GM19025 (cell line): ENCODE results near the gene CD19.
"Not testable (repeated sequence)": the region's sequence is repeated elsewhere in the genome, so short reads cannot be mapped to it uniquely, and the experiment has no call there.

Source experiments
- ATAC-seq: cut with Tn5 transposase; IDR thresholded peaks from one replicate; pipeline ENCODE4 v1.9.1; 2021; ENCODE audit warnings: mild to moderate bottlenecking, low read depth, moderate library complexity; ENCODE audit not compliant: unreplicated experiment

The CD19 gene

GRCh38 chr16:28905800-28906372 lies 25.9 kb upstream of the CD19 start:
- no peak for ATAC-seq

GRCh38 chr16:28910086-28911031 lies 21.4 kb upstream of the CD19 start:
- no peak for ATAC-seq

GRCh38 chr16:28912558-28912957 lies 19.2 kb upstream of the CD19 start:
- no peak for ATAC-seq

- ATAC-seq = no peak
Measured at GRCh38 chr16:28913946-28914724, 17.6 kb upstream of the CD19 start.

- ATAC-seq = no peak
Measured at GRCh38 chr16:28915181-28915580, 16.6 kb upstream of the CD19 start.

GRCh38 chr16:28917095-28917494 lies 14.7 kb upstream of the CD19 start:
- ATAC-seq = no peak

- no peak for ATAC-seq
Measured at GRCh38 chr16:28918698-28919097, 13.1 kb upstream of the CD19 start.

GRCh38 chr16:28923231-28923587 lies 8.6 kb upstream of the CD19 start:
- no peak for ATAC-seq

- ATAC-seq = peak; percentile 40
Measured at GRCh38 chr16:28923652-28924398, 7.9 kb upstream of the CD19 start.

- ATAC-seq = no peak
Measured at GRCh38 chr16:28924399-28924761, 7.4 kb upstream of the CD19 start.

GRCh38 chr16:28924762-28925385 lies 6.9 kb upstream of the CD19 start, which contains the start of gene RABEP2:
TSS of gene RABEP2 (minus strand) at chr16:28925238. CDS start at chr16:28925163, 75 bp downstream.
- ATAC-seq = peak; percentile 67

- peak; percentile 22 for ATAC-seq
Measured at GRCh38 chr16:28925386-28926228, 6.2 kb upstream of the CD19 start.

- ATAC-seq = not testable (repeated sequence)
Measured at GRCh38 chr16:28926284-28926683, 5.5 kb upstream of the CD19 start.

- no peak for ATAC-seq
Measured at GRCh38 chr16:28927815-28928214, 4.0 kb upstream of the CD19 start.

- ATAC-seq = no peak
Measured at GRCh38 chr16:28930203-28930602, 1.6 kb upstream of the CD19 start.

GRCh38 chr16:28930652-28931051 lies 1.1 kb upstream of the CD19 start:
- peak; percentile 55 for ATAC-seq

GRCh38 chr16:28932339-28933141 lies 769 bp downstream of the CD19 start:
- ATAC-seq = no peak

GRCh38 chr16:28933171-28933570 lies 1.4 kb downstream of the CD19 start:
- no peak for ATAC-seq
